Measurements from ENCODE around the gene ATF7IP. TPM values are rescaled to one million over a fixed set of nuclear protein-coding genes. Genes with fewer than 3 reads are reported as not detected.

The ATF7IP gene
- total and polyA plus RNA-seq, 3 donors from 2014 or later, result 71.0 to 84.6 (median 77.1) TPM

GRCh38 chr12:14471497-14471896 is 106.0 kb downstream of the ATF7IP start:
- no peaks in the 10 kb centered on the region for H3K9me3 ChIP-seq
- no peak overlapping the region for H3K27ac ChIP-seq
- no peaks in the 10 kb centered on the region for H3K36me3 ChIP-seq (ENCODE audit: low read depth, missing control alignments)
- no peaks in the 10 kb centered on the region for H3K27me3 ChIP-seq
- H3K4me1 ChIP-seq, result no peaks in the 10 kb centered on the region
- WGBS, 2 donors, result 100% methylated on average over 1 of the region's 1 CpG
- no peak overlapping the region for H3K4me3 ChIP-seq
- TF ChIP-seq CTCF (IDR thresholded peaks at IDR 0.05) (no peak), POLR2A (IDR thresholded peaks at IDR 0.05) (no peak)
- intact Hi-C loops (cut with DNase I; ENCODE audit: low total_unique reads), result no loop called here
- DNase-seq, result no peak

- WGBS, 2 donors, result 91 to 96% methylated on average over 4 of the region's 4 CpGs
- H3K27ac ChIP-seq, result no peak overlapping the region
- no peaks in the 10 kb centered on the region for H3K9me3 ChIP-seq
- no peaks in the 10 kb centered on the region for H3K36me3 ChIP-seq (ENCODE audit: low read depth, missing control alignments)
- intact Hi-C loops (cut with DNase I; ENCODE audit: low total_unique reads), result no loop called here
- no peak overlapping the region for H3K4me3 ChIP-seq
- no peak for DNase-seq
- TF ChIP-seq CTCF (IDR thresholded peaks at IDR 0.05), result no peak
- TF ChIP-seq POLR2A (IDR thresholded peaks at IDR 0.05), result no peak
- no peaks in the 10 kb centered on the region for H3K27me3 ChIP-seq
- H3K4me1 ChIP-seq, result no peaks in the 10 kb centered on the region
Measured at GRCh38 chr12:14473707-14474287, 108.3 kb downstream of the ATF7IP start.

GRCh38 chr12:14479004-14479403 is 113.5 kb downstream of the ATF7IP start:
- H3K27me3 ChIP-seq, result no peaks in the 10 kb centered on the region
- no peaks in the 10 kb centered on the region for H3K36me3 ChIP-seq (ENCODE audit: low read depth, missing control alignments)
- no peaks in the 10 kb centered on the region for H3K9me3 ChIP-seq
- TF ChIP-seq CTCF (IDR thresholded peaks at IDR 0.05) (no peak), POLR2A (IDR thresholded peaks at IDR 0.05) (no peak)
- no peak overlapping the region for H3K4me3 ChIP-seq
- no peak overlapping the region for H3K27ac ChIP-seq
- DNase-seq, result no peak
- 85 to 97% methylated on average over 1 of the region's 1 CpG for WGBS, 2 donors
- no peaks in the 10 kb centered on the region for H3K4me1 ChIP-seq
- intact Hi-C loops (cut with DNase I; ENCODE audit: low total_unique reads), result no loop called here

- intact Hi-C loops (cut with DNase I; ENCODE audit: low total_unique reads), result no loop called here
- no peak for DNase-seq
- Histone ChIP-seq H3K27ac (no peak overlapping the region), H3K36me3 (ENCODE audit: low read depth, missing control alignments) (no peaks in the 10 kb centered on the region), H3K4me3 (no peak overlapping the region), H3K4me1 (no peaks in the 10 kb centered on the region), H3K9me3 (no peaks in the 10 kb centered on the region), H3K27me3 (no peaks in the 10 kb centered on the region)
- no peak for TF ChIP-seq CTCF (IDR thresholded peaks at IDR 0.05)
- TF ChIP-seq POLR2A (IDR thresholded peaks at IDR 0.05), result no peak
Measured at GRCh38 chr12:14481201-14481600, 115.7 kb downstream of the ATF7IP start.

- Histone ChIP-seq H3K9me3 (no peaks in the 10 kb centered on the region), H3K27me3 (no peaks in the 10 kb centered on the region), H3K36me3 (ENCODE audit: low read depth, missing control alignments) (no peaks in the 10 kb centered on the region), H3K27ac (no peak overlapping the region), H3K4me3 (no peak overlapping the region), H3K4me1 (no peaks in the 10 kb centered on the region)
- intact Hi-C loops (cut with DNase I; ENCODE audit: low total_unique reads), result no loop called here
- no peak for TF ChIP-seq CTCF (IDR thresholded peaks at IDR 0.05)
- TF ChIP-seq POLR2A (IDR thresholded peaks at IDR 0.05), result no peak
- WGBS, 2 donors, result 90 to 100% methylated on average over 1 of the region's 1 CpG
- no peak for DNase-seq
Measured at GRCh38 chr12:14482361-14482760, 116.9 kb downstream of the ATF7IP start.
